H1 (cell line): Measurements from ENCODE around the gene ALPI. TPM values are rescaled to one million over a fixed set of nuclear protein-coding genes. Genes with fewer than 3 reads are reported as not detected.

Experiments
- CTCF ChIA-PET: fragments of 300-600 bp; sonication (Branson Sonifier 250); formaldehyde crosslinking; loops from one replicate; lab custom pipeline; 2021; ENCODE audit not compliant: partially characterized antibody; lab: Charles Lee
- POLR2A ChIA-PET: fragments of 300-600 bp; sonication (Branson Sonifier 250); formaldehyde crosslinking; loops from one replicate; lab custom pipeline; 2021; ENCODE audit warnings: inconsistent platforms; ENCODE audit not compliant: partially characterized antibody; lab: Charles Lee
- DNase-seq, 2 experiments: peaks; one replicate each; pipeline versions ENCODE4 v3.0.0 to v3.0.0-alpha.2; 2010 to 2022; ENCODE audit warnings: low spot score in 2 of 2, low read depth in 1 of 2, mixed read lengths in 1 of 2
- FAIRE-seq: peaks from 2 replicates; lab custom pipeline; 2011; peaks lifted over from hg19 to GRCh38; lab: Jason Lieb, UNC
- H2AFZ ChIP-seq: 2 replicates; pipeline ENCODE4 v1.8.1; 2012; ENCODE audit warnings: low read length, inconsistent platforms
- H2AK5ac ChIP-seq: 2 replicates; pipeline ENCODE4 v1.6.1; 2013; ENCODE audit warnings: low read depth, low read length
- H2BK120ac ChIP-seq: replicated peaks from 2 replicates; pipeline ENCODE3; 2013; ENCODE audit warnings: low read depth, low read length, inconsistent platforms
- H2BK12ac ChIP-seq: 2 replicates; pipeline ENCODE4 v1.6.1; 2013; ENCODE audit warnings: low read depth, low read length
- H2BK15ac ChIP-seq: 2 replicates; pipeline ENCODE4 v1.6.1; 2013; ENCODE audit warnings: low read length
- H2BK20ac ChIP-seq: 2 replicates; pipeline ENCODE4 v1.6.1; 2013; ENCODE audit warnings: low read length
- H2BK5ac ChIP-seq: 2 replicates; pipeline ENCODE4 v1.6.1; 2013; ENCODE audit warnings: low read depth, low read length
- H3K14ac ChIP-seq: 2 replicates; pipeline ENCODE4 v1.6.1; 2013; ENCODE audit warnings: inconsistent platforms; ENCODE audit not compliant: insufficient read length
- H3K18ac ChIP-seq: 2 replicates; pipeline ENCODE4 v1.6.1; 2013; ENCODE audit warnings: low read length; ENCODE audit errors: extremely low read depth
- H3K23ac ChIP-seq: 2 replicates; pipeline ENCODE4 v1.6.1; 2013; ENCODE audit warnings: inconsistent platforms; ENCODE audit not compliant: insufficient read length
- H3K23me2 ChIP-seq: 2 replicates; pipeline ENCODE4 v1.6.1; 2013; ENCODE audit warnings: low read depth, low read length
- H3K27ac ChIP-seq: 2 replicates; pipeline ENCODE4 v1.6.1; 2011; ENCODE audit warnings: low read depth, low read length, inconsistent platforms
- H3K27me3 ChIP-seq, 4 experiments: replicated peaks in 1 of 4; 1 replicate in 1 of 4; 2 replicates in 3 of 4; pipeline versions ENCODE4 v1.6.1 to v1.8.1; 2011 to 2013; ENCODE audit warnings: low read length in 3 of 4, mild to moderate bottlenecking in 3 of 4, inconsistent platforms in 2 of 4, mixed read lengths in 2 of 4, moderate library complexity in 1 of 4; ENCODE audit not compliant: control insufficient read depth in 3 of 4, insufficient read depth in 3 of 4; ENCODE audit errors: extremely low read depth in 1 of 4
- H3K36me3 ChIP-seq, 4 experiments: 2 replicates each; pipeline versions ENCODE4 v1.6.1 to v1.8.1; 2011 to 2013; ENCODE audit warnings: mild to moderate bottlenecking in 4 of 4, low read length in 3 of 4, moderate library complexity in 2 of 4, control low read depth in 1 of 4, inconsistent platforms in 1 of 4; ENCODE audit not compliant: insufficient read depth in 4 of 4, control insufficient read depth in 2 of 4
- H3K4ac ChIP-seq: replicated peaks from 2 replicates; pipeline ENCODE3; 2013; ENCODE audit warnings: low read length, low read depth, mixed read lengths, inconsistent platforms; ENCODE audit not compliant: insufficient read length
- H3K4me1 ChIP-seq, 4 experiments: replicated peaks in 1 of 4; 1 replicate in 1 of 4; 2 replicates in 3 of 4; pipeline versions ENCODE4 v1.6.1 to v1.8.1; 2011 to 2013; ENCODE audit warnings: low read length in 3 of 4, inconsistent platforms in 2 of 4, mixed read lengths in 1 of 4; ENCODE audit not compliant: insufficient read depth in 4 of 4, control insufficient read depth in 3 of 4
- H3K4me2 ChIP-seq, 2 experiments: 2 replicates each; pipeline versions ENCODE4 v1.6.1 to v1.8.1; 2011 to 2013; ENCODE audit warnings: low read depth in 2 of 2, low read length in 2 of 2, control low read depth in 1 of 2, inconsistent platforms in 1 of 2, mild to moderate bottlenecking in 1 of 2; ENCODE audit not compliant: insufficient read depth in 1 of 2
- H3K4me3 ChIP-seq, 4 experiments: fragments of 200-600, 300-600 bp in 1 of 4; sonication (generic), shearing (Covaris generic), sonication (Bioruptor Twin) in 1 of 4; 2 replicates each; pipeline versions ENCODE4 v1.5.1 to v1.8.1; 2011 to 2016; ENCODE audit warnings: low read length in 4 of 4, low read depth in 3 of 4, control low read depth in 2 of 4, inconsistent platforms in 2 of 4, mild to moderate bottlenecking in 2 of 4, mixed read lengths in 1 of 4, moderate library complexity in 1 of 4; ENCODE audit not compliant: insufficient read depth in 2 of 4; ENCODE audit errors: extremely low read depth in 1 of 4
- H3K56ac ChIP-seq: replicated peaks from 2 replicates; pipeline ENCODE3; 2013; ENCODE audit warnings: low read depth, mild to moderate bottlenecking, mixed read lengths, low read length, inconsistent platforms; ENCODE audit not compliant: insufficient read length
- H3K79me1 ChIP-seq: 2 replicates; pipeline ENCODE4 v1.6.1; 2013; ENCODE audit warnings: low read depth, low read length, control low read depth
- H3K79me2 ChIP-seq, 2 experiments: 2 replicates each; pipeline versions ENCODE4 v1.6.1 to v1.8.1; 2012 to 2013; ENCODE audit warnings: low read length in 2 of 2, mild to moderate bottlenecking in 2 of 2, inconsistent platforms in 1 of 2; ENCODE audit not compliant: insufficient read depth in 2 of 2, control insufficient read depth in 1 of 2
- H3K9ac ChIP-seq, 4 experiments: replicated peaks in 1 of 4; 1 replicate in 1 of 4; 2 replicates in 3 of 4; pipeline versions ENCODE4 v1.6.1 to v1.8.1; 2011 to 2013; ENCODE audit warnings: low read depth in 3 of 4, low read length in 3 of 4, control low read depth in 2 of 4, mild to moderate bottlenecking in 2 of 4, moderate library complexity in 2 of 4, inconsistent platforms in 1 of 4; ENCODE audit errors: extremely low read depth in 1 of 4
- H3K9me3 ChIP-seq, 2 experiments: 2 replicates each; pipeline versions ENCODE4 v1.6.1 to v1.8.1; 2012 to 2013; ENCODE audit warnings: mild to moderate bottlenecking in 2 of 2, moderate library complexity in 2 of 2, control low read depth in 1 of 2, inconsistent platforms in 1 of 2, low read depth in 1 of 2, low read length in 1 of 2, mixed read lengths in 1 of 2; ENCODE audit not compliant: insufficient read depth in 2 of 2
- H4K20me1 ChIP-seq, 2 experiments: replicated peaks in 1 of 2; 2 replicates each; pipeline versions ENCODE3 to v1.8.1; 2011 to 2013; ENCODE audit warnings: inconsistent platforms in 2 of 2, low read length in 2 of 2, mild to moderate bottlenecking in 1 of 2; ENCODE audit not compliant: insufficient read depth in 2 of 2, control insufficient read depth in 1 of 2
- H4K5ac ChIP-seq: 2 replicates; pipeline ENCODE4 v1.6.1; 2013; ENCODE audit warnings: low read length, low read depth, mixed read lengths, inconsistent platforms; ENCODE audit not compliant: insufficient read length
- H4K8ac ChIP-seq: 2 replicates; pipeline ENCODE4 v1.8.0; 2013; ENCODE audit warnings: mild to moderate bottlenecking, moderate library complexity, low read length, inconsistent platforms; ENCODE audit not compliant: insufficient read depth; ENCODE audit errors: extremely low read depth
- H4K91ac ChIP-seq: replicated peaks from 2 replicates; pipeline ENCODE3; 2013; ENCODE audit warnings: low read length, mixed read lengths, inconsistent platforms; ENCODE audit not compliant: insufficient read length
- RXRA ChIP-seq: IDR thresholded peaks from 2 replicates; pipeline ENCODE4 v1.6.1; 2011; ENCODE audit warnings: low read depth, mild to moderate bottlenecking, low read length, moderate library complexity; ENCODE audit not compliant: insufficient read depth
- TAF1 ChIP-seq: IDR thresholded peaks from 2 replicates; pipeline ENCODE4 v1.6.1; 2011; ENCODE audit warnings: mild to moderate bottlenecking, low read depth, low read length
- WGBS, 2 experiments: shearing (Covaris generic) in 1 of 2; methylation state at CpG; one replicate each; pipeline versions ENCODE4 v1.1.6 to v1.1.7; 2013 to 2015; ENCODE audit warnings: low lambda C conversion rate in 2 of 2, mixed read lengths in 2 of 2, inconsistent platforms in 1 of 2, low coverage in 1 of 2, missing lambda C conversion rate in 1 of 2; ENCODE audit not compliant: insufficient replicate concordance in 2 of 2, insufficient coverage in 1 of 2, insufficient read length in 1 of 2; ENCODE audit errors: extremely low coverage in 1 of 2, missing lambda C conversion rate in 1 of 2; 5-methylcytosine and 5-hydroxymethylcytosine counted together
- polyA plus RNA-seq, 7 experiments: library from polyadenylated mRNA; depleted of rRNA in 3 of 7; stranded (reverse) in 5 of 7; unstranded in 2 of 7; fragments of >200 nt in 5 of 7; fragments of 200-250 nt in 2 of 7; gene quantifications; 1 replicate in 5 of 7; 2 replicates in 1 of 7; 4 replicates in 1 of 7; pipeline versions ENCODE4 v1.2.1 to v1.2.3, GENCODE V29; 2011 to 2013; ENCODE audit warnings: missing spikeins in 2 of 7, mixed read lengths in 2 of 7
- total RNA-seq: library from RNA; stranded (reverse); fragmentation: NEBNext Ultra II Directional; extraction: Animal tissue kit (Norgen Biotek cat#: 25700); gene quantifications from 2 replicates; pipeline ENCODE4 v1.2.1, GENCODE V29; 2021

ALPI gene
- total and polyA plus RNA-seq, 2 of the 8 experiments (the other 6 are each of a cell fraction or from before 2014, with no cell fraction given): not detected

GRCh38 chr2:232434091-232434490 lies 21.9 kb upstream of the ALPI start:
- DNase-seq (no peak), FAIRE-seq (no peak)
- H4K20me1 ChIP-seq: no peaks in the 10 kb centered on the region
- H2BK12ac ChIP-seq: peak overlapping the region; percentile 87; the same call in 1 of the 2 replicates
- peak overlapping the region; percentile 89; the same call in 1 of the 2 replicates for H4K8ac ChIP-seq
- H3K79me2 ChIP-seq: no peaks in the 10 kb centered on the region
- TF ChIP-seq RXRA: no peak
- no peak for TF ChIP-seq TAF1
- H3K4me2 ChIP-seq: no peak overlapping the region
- no peak overlapping the region for H3K27ac ChIP-seq
- no peaks in the 10 kb centered on the region for H3K79me1 ChIP-seq
- H3K4ac ChIP-seq: peak overlapping the region; percentile 77
- H3K27me3 ChIP-seq: peaks cover 0 to 2% (median 0%) of the 10 kb centered on the region in 4 experiments; a peak in 1 of 7 replicates
- peak overlapping the region; percentile 90 for H2BK20ac ChIP-seq
- no peaks in the 10 kb centered on the region for H3K9me3 ChIP-seq
- no peaks in the 10 kb centered on the region for H3K36me3 ChIP-seq
- no peak overlapping the region for H3K4me3 ChIP-seq
- 0 out of 2 replicates have a peak overlapping the region, but pooled peaks have one; percentile 61 for H2BK15ac ChIP-seq
- no peak overlapping the region for H3K23ac ChIP-seq
- CTCF ChIA-PET: interaction anchor here (0.7 to 6.8 kb wide), 25 partner anchors 9 to 533 kb away, joined by 3 to 82 read pairs (median 4); no protein-coding TSS in a partner anchor
- no peak overlapping the region for H2AFZ ChIP-seq
- no peak overlapping the region for H4K5ac ChIP-seq
- H3K14ac ChIP-seq: no peak overlapping the region
- peak overlapping the region; percentile 66; the same call in 1 of the 2 replicates for H2BK5ac ChIP-seq
- H3K23me2 ChIP-seq: no peaks in the 10 kb centered on the region
- H3K4me1 ChIP-seq: peaks cover 0 to 9% (median 7%) of the 10 kb centered on the region in 4 experiments; a peak in 6 of 7 replicates
- no peak overlapping the region for H3K9ac ChIP-seq
- peak overlapping the region; percentile 90 for H2BK120ac ChIP-seq
- POLR2A ChIA-PET: interaction anchor here (0.6 to 2.5 kb wide), 5 partner anchors 10 to 87 kb away, joined by 3 to 12 read pairs (median 5); no protein-coding TSS in a partner anchor
- H4K91ac ChIP-seq: peak overlapping the region; percentile 81
- WGBS, 2 experiments: 95% methylated on average over 9 of the region's 9 CpGs; no CpG with 5 or more reads in 1 of the 2 experiments
- no peak overlapping the region for H3K18ac ChIP-seq
- H3K56ac ChIP-seq: no peak overlapping the region
- H2AK5ac ChIP-seq: peak overlapping the region; percentile 89; the same call in 1 of the 2 replicates
